Right lobe of liver (tissue), 6 donors: ENCODE measurements around the gene MAFF. TPM values are rescaled to one million over a fixed set of nuclear protein-coding genes. Genes with fewer than 3 reads are reported as not detected.
A peak's percentile ranks its signal among the peaks of the same experiment; 100 is the strongest.
"Not testable (repeated sequence)": the region's sequence is repeated elsewhere in the genome, so short reads cannot be mapped to it uniquely, and the experiment has no call there.

ENCODE experiments used
- ATAC-seq, 4 donors: fragments of 200-7000 bp; cut with Tn5 transposase; one replicate each; pipeline ENCODE4 v1.9.1; 2020; ENCODE audit warnings: mild to moderate bottlenecking in 4 of 4, moderate library complexity in 4 of 4
- DNase-seq, 3 donors: peaks; one replicate each; pipeline ENCODE4 v3.0.0-alpha.2; 2020
- H3K27ac ChIP-seq, 3 donors: fragments of 200-600 bp; one replicate each; pipeline ENCODE4 v1.8.0; 2022
- H3K27me3 ChIP-seq, 2 donors: fragments of 200-600 bp; one replicate each; pipeline ENCODE4 v1.8.0; 2022
- H3K36me3 ChIP-seq, 4 donors: fragments of 200-600 bp; sonication (generic) in 1 of 4; one replicate each; pipeline versions ENCODE4 v1.5.1 to v1.8.0; 2017 to 2022; ENCODE audit warnings: control low read depth in 1 of 4
- H3K4me1 ChIP-seq, 4 donors: fragments of 200-600 bp; sonication (generic) in 1 of 4; one replicate each; pipeline versions ENCODE4 v1.5.1 to v1.8.0; 2017 to 2022; ENCODE audit warnings: control low read depth in 1 of 4
- H3K4me3 ChIP-seq, 3 donors: fragments of 200-600 bp; one replicate each; pipeline ENCODE4 v1.8.0; 2022
- H3K9me3 ChIP-seq, 4 donors: fragments of 200-600 bp; sonication (generic) in 1 of 4; one replicate each; pipeline versions ENCODE4 v1.5.1 to v1.8.0; 2017 to 2022; ENCODE audit warnings: control low read depth in 1 of 4
- POLR2A ChIP-seq: fragments of 450-650 bp; IDR thresholded peaks from one replicate; pipeline ENCODE4 v1.6.1; 2017; ENCODE audit warnings: antibody characterized with exemption, mild to moderate bottlenecking
- WGBS: methylation state at CpG from one replicate; pipeline ENCODE4 v1.1.6; 2018; ENCODE audit warnings: low coverage, low lambda C conversion rate; ENCODE audit not compliant: insufficient coverage; ENCODE audit errors: missing lambda C conversion rate; 5-methylcytosine and 5-hydroxymethylcytosine counted together
- intact Hi-C, 2 donors: fragments of 100-400 bp; cut with DNase I; formaldehyde crosslinking; loops; one replicate each; pipeline versions ENCODE4 v1.11.2 to v1.14.1; 2022
- total RNA-seq, 6 experiments: library from RNA; depleted of rRNA in 2 of 6; stranded (reverse); fragments of >200 nt in 2 of 6; fragmentation: NEBNext Ultra II Directional in 3 of 6; extraction: Animal tissue kit (Norgen Biotek cat#: 25700) in 3 of 6; gene quantifications; one replicate each; pipeline versions ENCODE4 v1.1.0 to v1.2.4, GENCODE V29; 2016 to 2023
- TF ChIP-seq, protein P1 (sequence below), 4 donors: fragments of 200-600 bp in 3 of 4; fragments of 450-650 bp in 1 of 4; IDR thresholded peaks; one replicate each; pipeline versions ENCODE4 v1.5.1 to v1.8.0; 2016 to 2022; ENCODE audit warnings: antibody characterized with exemption in 4 of 4, mild to moderate bottlenecking in 2 of 4
- donor health status: DM: no; HTN: yes; CAD: no.
- donor health status: DM: no; HTN: no; CAD: no.
- donor health status: DM: no; HTN: no; CAD: no.
- donor health status: DM: no; HTN: yes; CAD: no.
- donor health status: DM: no; HTN: yes; CAD: no.

The MAFF gene
- total RNA-seq, 6 experiments from 2014 or later, result 2.6 to 30.6 (median 11.0) TPM

DNA sequence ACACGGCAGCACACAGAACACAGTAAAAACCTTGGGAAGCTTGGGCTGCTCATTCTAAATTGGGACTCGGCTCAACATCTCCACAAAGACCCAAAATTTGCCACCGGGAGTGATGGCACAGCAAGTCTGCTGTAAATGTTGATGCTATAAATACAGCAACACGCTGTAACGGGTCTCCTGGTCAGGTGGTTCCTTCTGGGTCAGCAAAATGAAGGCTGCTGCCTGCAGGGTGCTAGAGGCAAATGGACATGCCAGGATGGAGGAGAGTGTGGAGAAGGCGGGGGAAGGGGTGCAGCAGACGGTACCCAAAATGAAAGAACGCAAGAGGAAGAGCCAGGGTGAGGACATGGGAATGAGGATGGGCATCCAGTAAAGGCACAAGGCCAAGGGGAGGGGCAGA, 30.4 kb downstream of the MAFF start:
- ATAC-seq (no peak), DNase-seq (no peak)
- intact Hi-C loops, result loop anchor here in 1 of 2 donors (10.0 kb wide), 1 partner anchor 127 kb away; no protein-coding TSS in a partner anchor
- no peak for TF ChIP-seq POLR2A
- TF ChIP-seq, protein P1, sequence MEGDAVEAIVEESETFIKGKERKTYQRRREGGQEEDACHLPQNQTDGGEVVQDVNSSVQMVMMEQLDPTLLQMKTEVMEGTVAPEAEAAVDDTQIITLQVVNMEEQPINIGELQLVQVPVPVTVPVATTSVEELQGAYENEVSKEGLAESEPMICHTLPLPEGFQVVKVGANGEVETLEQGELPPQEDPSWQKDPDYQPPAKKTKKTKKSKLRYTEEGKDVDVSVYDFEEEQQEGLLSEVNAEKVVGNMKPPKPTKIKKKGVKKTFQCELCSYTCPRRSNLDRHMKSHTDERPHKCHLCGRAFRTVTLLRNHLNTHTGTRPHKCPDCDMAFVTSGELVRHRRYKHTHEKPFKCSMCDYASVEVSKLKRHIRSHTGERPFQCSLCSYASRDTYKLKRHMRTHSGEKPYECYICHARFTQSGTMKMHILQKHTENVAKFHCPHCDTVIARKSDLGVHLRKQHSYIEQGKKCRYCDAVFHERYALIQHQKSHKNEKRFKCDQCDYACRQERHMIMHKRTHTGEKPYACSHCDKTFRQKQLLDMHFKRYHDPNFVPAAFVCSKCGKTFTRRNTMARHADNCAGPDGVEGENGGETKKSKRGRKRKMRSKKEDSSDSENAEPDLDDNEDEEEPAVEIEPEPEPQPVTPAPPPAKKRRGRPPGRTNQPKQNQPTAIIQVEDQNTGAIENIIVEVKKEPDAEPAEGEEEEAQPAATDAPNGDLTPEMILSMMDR (IDR thresholded peaks at IDR 0.05), result no peak
- Histone ChIP-seq H3K36me3 (peaks cover 0 to 5% (median 3%) of the 10 kb centered on the region in 4 donors), H3K27ac (no peak overlapping the region), H3K9me3 (no peaks in the 10 kb centered on the region), H3K27me3 (no peaks in the 10 kb centered on the region), H3K4me3 (no peak overlapping the region), H3K4me1 (peaks cover 0 to 6% (median 3%) of the 10 kb centered on the region in 4 donors)
- 91% methylated on average over 7 of the region's 8 CpGs for WGBS

DNA sequence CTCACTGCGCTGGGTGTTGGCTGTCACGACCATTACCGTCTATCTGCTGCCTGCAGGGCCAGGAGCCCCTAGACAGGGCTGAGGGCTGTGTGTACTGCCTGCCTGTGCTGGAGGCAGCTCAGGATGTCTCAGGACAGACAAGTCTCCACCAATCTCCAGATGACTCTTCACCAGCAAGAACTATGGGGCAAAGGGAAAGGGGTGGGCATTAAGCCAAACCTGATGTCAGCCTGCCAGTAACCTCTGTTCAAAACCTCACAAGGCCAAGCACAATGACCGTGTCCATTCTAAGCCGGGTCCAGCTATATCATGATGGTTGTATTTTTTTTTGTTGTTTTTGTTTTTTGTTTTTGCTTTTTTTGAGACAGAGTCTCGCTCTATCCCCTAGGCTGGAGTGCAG, 31.6 kb downstream of the MAFF start:
- DNase-seq (no peak), ATAC-seq (peak; percentile 15 to 53 (median 40))
- Histone ChIP-seq H3K27me3 (no peaks in the 10 kb centered on the region), H3K9me3 (no peaks in the 10 kb centered on the region), H3K4me3 (no peak overlapping the region), H3K4me1 (peaks cover 0 to 6% (median 3%) of the 10 kb centered on the region in 4 donors), H3K27ac (no peak overlapping the region), H3K36me3 (peaks cover 0 to 5% (median 3%) of the 10 kb centered on the region in 4 donors)
- TF ChIP-seq POLR2A, result no peak
- intact Hi-C loops, result loop anchor here in 1 of 2 donors (10.0 kb wide), 1 partner anchor 129 kb away; no protein-coding TSS in a partner anchor
- WGBS, result 45% methylated on average over 3 of the region's 6 CpGs

DNA sequence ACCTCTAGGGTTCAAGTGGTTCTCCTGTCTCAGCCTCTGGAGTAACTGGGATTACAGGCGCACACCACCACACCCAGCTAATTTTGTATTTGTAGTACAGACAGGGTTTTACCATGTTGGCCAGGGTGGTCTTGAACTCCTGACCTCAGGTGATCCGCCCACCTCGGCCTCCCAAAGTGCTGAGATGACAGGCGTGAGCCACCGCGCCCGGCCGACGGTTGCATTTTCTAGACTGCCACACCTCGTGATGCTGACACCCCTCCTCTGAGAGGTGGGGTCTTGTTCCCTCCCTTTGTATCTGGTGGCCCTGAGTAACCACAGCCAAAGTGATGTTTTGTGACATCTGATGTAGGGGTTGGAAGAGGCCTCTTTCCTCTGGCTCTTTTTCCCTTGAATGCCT, 32.1 kb downstream of the MAFF start:
- H3K9me3 ChIP-seq, H3K4me1 ChIP-seq, DNase-seq, H3K4me3 ChIP-seq, H3K27me3 ChIP-seq, H3K36me3 ChIP-seq, ATAC-seq, H3K27ac ChIP-seq: not testable (repeated sequence)
- intact Hi-C loops, result loop anchor here in 1 of 2 donors (10.0 kb wide), 1 partner anchor 129 kb away; no protein-coding TSS in a partner anchor
- 98% methylated on average over 8 of the region's 10 CpGs for WGBS

DNA sequence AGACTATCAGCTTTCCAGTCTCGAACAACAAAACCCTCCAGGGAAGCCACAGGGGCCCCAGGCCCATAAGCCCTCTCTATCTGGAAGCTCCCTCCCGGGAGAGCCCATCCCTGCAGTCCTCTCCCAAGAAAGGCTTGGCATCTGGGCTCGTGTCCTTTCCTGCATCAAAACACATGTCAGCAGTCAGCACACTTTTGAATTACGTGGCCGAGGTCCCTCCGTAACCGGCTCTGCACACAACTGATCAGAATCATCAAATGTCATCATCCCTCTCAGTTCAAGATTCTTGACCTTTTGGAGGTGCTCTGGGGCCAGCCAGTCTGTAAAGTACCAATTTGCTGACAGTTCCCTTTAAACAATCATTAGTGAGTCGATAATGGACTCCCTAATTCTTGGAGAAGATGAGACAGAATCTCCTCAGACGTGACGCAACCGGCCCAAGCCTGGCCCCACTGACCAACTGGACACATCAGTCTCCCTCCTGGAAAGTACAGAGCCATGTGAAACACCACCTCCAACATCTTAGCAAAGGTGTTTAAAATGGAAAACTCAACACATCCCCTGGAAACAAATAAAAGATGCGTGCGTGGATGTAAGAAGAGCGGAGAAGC, 33.6 kb downstream of the MAFF start:
- 85% methylated on average over 6 of the region's 14 CpGs for WGBS
- Histone ChIP-seq H3K4me3 (no peak overlapping the region), H3K9me3 (no peaks in the 10 kb centered on the region), H3K4me1 (peaks cover 0 to 6% (median 3%) of the 10 kb centered on the region in 4 donors), H3K27me3 (no peaks in the 10 kb centered on the region), H3K27ac (no peak overlapping the region), H3K36me3 (peaks cover 0 to 5% (median 3%) of the 10 kb centered on the region in 4 donors)
- intact Hi-C loops, result loop anchor here in 1 of 2 donors (10.0 kb wide), 1 partner anchor 131 kb away; no protein-coding TSS in a partner anchor
- DNase-seq, result no peak
- ATAC-seq, result no peak
- no peak for TF ChIP-seq POLR2A
- TF ChIP-seq, protein P1 (IDR thresholded peaks at IDR 0.05), result no peak

DNA sequence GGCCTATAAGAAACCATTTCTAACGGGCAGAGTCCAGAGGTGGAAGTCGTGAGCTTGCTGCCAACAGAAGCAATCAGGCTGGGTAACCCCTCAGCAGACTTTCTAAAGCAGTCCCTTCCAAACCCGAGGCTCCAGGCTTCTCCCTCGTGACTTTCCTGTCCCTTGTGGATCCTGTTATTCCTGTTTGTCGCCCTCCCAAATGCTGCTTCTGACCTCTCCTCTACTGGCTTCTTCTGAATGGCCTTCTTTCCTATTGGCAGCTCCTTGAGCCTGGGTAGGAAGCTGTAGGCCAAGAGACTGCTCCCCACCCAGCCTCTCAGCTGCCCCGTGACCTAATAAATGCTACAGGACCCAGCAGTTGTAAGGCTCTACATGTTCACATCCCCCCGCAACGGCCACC, 35.0 kb downstream of the MAFF start:
- intact Hi-C loops, result loop anchor here in 1 of 2 donors (10.0 kb wide), 1 partner anchor 132 kb away; no protein-coding TSS in a partner anchor
- Histone ChIP-seq H3K4me3 (no peak overlapping the region), H3K27me3 (no peaks in the 10 kb centered on the region), H3K36me3 (peaks cover 0 to 3% (median 0%) of the 10 kb centered on the region in 4 donors), H3K9me3 (no peaks in the 10 kb centered on the region), H3K4me1 (peaks cover 0 to 6% (median 3%) of the 10 kb centered on the region in 4 donors), H3K27ac (peak overlapping the region in 2 of 3 donors; percentile 25 to 54)
- ATAC-seq, result peak; percentile 21 to 51 (median 40)
- DNase-seq, result no peak
- WGBS, result 49% methylated on average over 5 of the region's 8 CpGs
- TF ChIP-seq POLR2A, result no peak
- TF ChIP-seq, protein P1 (IDR thresholded peaks at IDR 0.05), result no peak
